ENCODE measurements around the gene SLC44A3. TPM values are rescaled to one million over a fixed set of nuclear protein-coding genes. Genes with fewer than 3 reads are reported as not detected.

Gene SLC44A3
- total and polyA plus RNA-seq, 9 of the 15 experiments (the other 6 are each of a cell fraction or from before 2014, with no cell fraction given), result not detected

GRCh38 chr1:94872771-94873495 is 52.8 kb downstream of the SLC44A3 start:
- ChIA-PET CTCF (ENCODE audit: low intra/inter-chr PET ratio) (no interaction called here), POLR2A (interaction anchor here (0.6 kb wide), 1 partner anchor 62 kb away, joined by 4 read pairs; no protein-coding TSS in a partner anchor)
- Histone ChIP-seq H4K20me1 (replicated peaks; ENCODE audit: control insufficient read depth, insufficient read depth, low read length) (no peaks in the 10 kb centered on the region), H3K9ac (ENCODE audit: insufficient read depth in 1 of 2, low read depth in 2 of 2, low read length in 2 of 2) (no peak overlapping the region), H3K27ac (ENCODE audit: extremely low read depth, low read depth, low read length) (no peak overlapping the region), H3K9me3 (replicated peaks; ENCODE audit: control insufficient read depth, insufficient read depth, low read depth, low read length) (no peaks in the 10 kb centered on the region), H3K4me2 (ENCODE audit: insufficient read depth, low read length) (no peak overlapping the region), H2AFZ (ENCODE audit: low read depth, low read length) (no peak overlapping the region), H3K36me3 (ENCODE audit: control insufficient read depth, insufficient read depth, low read length) (no peaks in the 10 kb centered on the region), H3K79me2 (ENCODE audit: control insufficient read depth, insufficient read depth, low read length) (no peaks in the 10 kb centered on the region), H3K9me1 (ENCODE audit: control insufficient read depth, insufficient read depth, low read length) (no peaks in the 10 kb centered on the region), H3K4me3 (no peak overlapping the region), H3K27me3 (ENCODE audit: control insufficient read depth in 2 of 2, insufficient read depth in 2 of 2, low read length in 2 of 2) (peaks cover 23 to 45% of the 10 kb centered on the region in 2 experiments), H3K4me1 (replicated peaks in 1 of 2; ENCODE audit: control insufficient read depth in 2 of 2, insufficient read depth in 2 of 2, low read length in 2 of 2) (no peaks in the 10 kb centered on the region)
- BruUV-seq (replicated peaks), result no TSS peak
- in situ Hi-C loops (cut with MboI) (no loop called here), intact Hi-C loops (cut with micrococcal nuclease) (no loop called here)
- 2% methylated on average over 4 of the region's 4 CpGs for WGBS (ENCODE audit: insufficient coverage, low coverage, missing lambda C conversion rate)
- DNase-seq (ENCODE audit: extremely low read depth in 1 of 4, low spot score in 3 of 4) (no peak), FAIRE-seq (no peak), ATAC-seq (no peak)
- TF ChIP-seq HMGN3 (IDR thresholded peaks at IDR 0.05; ENCODE audit: borderline replicate concordance, extremely low read depth, insufficient read length, low read depth, low read length) (no peak), RUNX1 (IDR thresholded peaks at IDR 0.05; ENCODE audit: low read depth) (no peak), TAF1 (IDR thresholded peaks at IDR 0.05; ENCODE audit: control insufficient read depth, extremely low read depth, insufficient read depth, low read length, severe bottlenecking) (no peak), SETDB1 (IDR thresholded peaks at IDR 0.05; ENCODE audit: low read length) (no peak), ZNF347 (CRISPR knock-in tag; IDR thresholded peaks at IDR 0.05; ENCODE audit: low read depth) (no peak), PHF21A (IDR thresholded peaks at IDR 0.05; ENCODE audit: borderline replicate concordance, low read depth) (no peak), SNRNP70 (optimal IDR thresholded peaks at IDR 0.05; ENCODE audit: low read depth, low read length) (no peak), RREB1 (CRISPR knock-in tag; IDR thresholded peaks at IDR 0.05) (no peak), ATF2 (CRISPR knock-in tag; IDR thresholded peaks at IDR 0.05) (no peak), AFF4 (CRISPR knock-in tag; IDR thresholded peaks at IDR 0.05) (no peak)

All from K562 (cell line).